ENCODE measurements around the gene RGMA.

The RGMA gene

GRCh38 chr15:93020976-93021772, 67.8 kb downstream of the RGMA start:
- DNase-seq: no peak

- no peak for DNase-seq
These were observed 69.0 kb downstream of the RGMA start for GRCh38 chr15:93019971-93020370.

GRCh38 chr15:93019090-93019489, 69.9 kb downstream of the RGMA start:
- no peak for DNase-seq

- DNase-seq: peak in 6 of 56 donors; percentile 8 to 31 (median 18)
These were observed 70.4 kb downstream of the RGMA start for GRCh38 chr15:93018574-93018973.

- no peak for DNase-seq
These were observed 71.5 kb downstream of the RGMA start for GRCh38 chr15:93017526-93017925.

GRCh38 chr15:93012786-93013185, 76.2 kb downstream of the RGMA start:
- no peak for DNase-seq

- no peak for DNase-seq
These were observed 81.0 kb downstream of the RGMA start for GRCh38 chr15:93007994-93008393.

- DNase-seq: no peak
These were observed 83.9 kb downstream of the RGMA start for GRCh38 chr15:93005133-93005532.

- DNase-seq: no peak
These were observed 87.1 kb downstream of the RGMA start for GRCh38 chr15:93001881-93002280.

- no peak for DNase-seq
These were observed 87.9 kb downstream of the RGMA start for GRCh38 chr15:93001156-93001555.

- DNase-seq: no peak
These were observed 91.2 kb downstream of the RGMA start for GRCh38 chr15:92997821-92998220.

GRCh38 chr15:92992720-92993119, 96.3 kb downstream of the RGMA start:
- DNase-seq: no peak

GRCh38 chr15:92990031-92990430, 99.0 kb downstream of the RGMA start:
- no peak for DNase-seq

GRCh38 chr15:92989470-92989869, 99.5 kb downstream of the RGMA start:
- DNase-seq: no peak

Measured in amygdala (tissue), 56 donors.